ENCODE measurements around the gene SUPT3H. TPM values are rescaled to one million over a fixed set of nuclear protein-coding genes. Genes with fewer than 3 reads are reported as not detected.

The SUPT3H gene
- total and polyA plus RNA-seq, 4 donors = 0.85 to 4.8 (median 2.4) TPM

GRCh38 chr6:45078432-45078831 is 299.3 kb downstream of the SUPT3H start:
- no peak for DNase-seq (ENCODE audit: low spot score)
- WGBS = 96% methylated on average over 3 of the region's 3 CpGs
- Histone ChIP-seq H3K27me3 (ENCODE audit: control insufficient read depth in 4 of 4, insufficient read depth in 4 of 4, low read length in 3 of 4) (no peaks in the 10 kb centered on the region), H3K4me1 (ENCODE audit: control insufficient read depth in 4 of 4, insufficient read depth in 4 of 4, low read length in 3 of 4) (no peaks in the 10 kb centered on the region), H3K9ac (ENCODE audit: low read depth in 1 of 2, low read length in 2 of 2) (no peak overlapping the region), H3K36me3 (ENCODE audit: control insufficient read depth in 4 of 4, insufficient read depth in 3 of 4, low read depth in 1 of 4, low read length in 3 of 4) (no peaks in the 10 kb centered on the region), H3K27ac (ENCODE audit: low read depth in 1 of 2, low read length in 2 of 2) (no peak overlapping the region), H3K4me3 (ENCODE audit: low read depth in 1 of 3, low read length in 3 of 3) (no peak overlapping the region), H3K9me3 (ENCODE audit: control insufficient read depth in 4 of 4, low read length in 3 of 4) (peaks cover 0 to 4% (median under 1%) of the 10 kb centered on the region in 4 donors)
- TF ChIP-seq NR2F2 (IDR thresholded peaks at IDR 0.05) (no peak), RXRA (IDR thresholded peaks at IDR 0.05) (no peak)

GRCh38 chr6:45076217-45076930 is 301.4 kb downstream of the SUPT3H start:
- no peak overlapping the region for H3K27ac ChIP-seq (ENCODE audit: low read depth in 1 of 2, low read length in 2 of 2)
- H3K9ac ChIP-seq (ENCODE audit: low read depth in 1 of 2, low read length in 2 of 2) = no peak overlapping the region
- no peaks in the 10 kb centered on the region for H3K27me3 ChIP-seq (ENCODE audit: control insufficient read depth in 4 of 4, insufficient read depth in 4 of 4, low read length in 3 of 4)
- no peak overlapping the region for H3K4me3 ChIP-seq (ENCODE audit: low read depth in 1 of 3, low read length in 3 of 3)
- peaks cover 0 to 4% (median under 1%) of the 10 kb centered on the region in 4 donors for H3K9me3 ChIP-seq (ENCODE audit: control insufficient read depth in 4 of 4, low read length in 3 of 4)
- no peaks in the 10 kb centered on the region for H3K4me1 ChIP-seq (ENCODE audit: control insufficient read depth in 4 of 4, insufficient read depth in 4 of 4, low read length in 3 of 4)
- no peaks in the 10 kb centered on the region for H3K36me3 ChIP-seq (ENCODE audit: control insufficient read depth in 4 of 4, insufficient read depth in 3 of 4, low read depth in 1 of 4, low read length in 3 of 4)
- no peak for DNase-seq (ENCODE audit: low spot score)
- WGBS = 97% methylated on average over 2 of the region's 2 CpGs
- TF ChIP-seq FOXA1 (IDR thresholded peaks at IDR 0.05) (no peak), NR2F2 (IDR thresholded peaks at IDR 0.05) (no peak), ZBTB33 (IDR thresholded peaks at IDR 0.05) (no peak), REST (IDR thresholded peaks at IDR 0.05) (no peak), JUND (IDR thresholded peaks at IDR 0.05) (no peak), ATF3 (IDR thresholded peaks at IDR 0.05) (no peak), YY1 (IDR thresholded peaks at IDR 0.05) (no peak)

- H3K9ac ChIP-seq (ENCODE audit: low read depth in 1 of 2, low read length in 2 of 2) = no peak overlapping the region
- WGBS = 88% methylated on average over 2 of the region's 2 CpGs
- no peak overlapping the region for H3K27ac ChIP-seq (ENCODE audit: low read depth in 1 of 2, low read length in 2 of 2)
- TF ChIP-seq SP1 (IDR thresholded peaks at IDR 0.05) = no peak
- TF ChIP-seq JUND (IDR thresholded peaks at IDR 0.05) = no peak
- no peak for TF ChIP-seq HNF4A (conservative IDR thresholded peaks at IDR 0.05)
- TF ChIP-seq NR2F2 (IDR thresholded peaks at IDR 0.05) = no peak
- TF ChIP-seq GABPA (IDR thresholded peaks at IDR 0.05 in 1 of 2, conservative IDR thresholded peaks at IDR 0.05 in 1 of 2) = no peak
- TF ChIP-seq ZBTB33 (IDR thresholded peaks at IDR 0.05) = no peak
- no peak for TF ChIP-seq CTCF (IDR thresholded peaks at IDR 0.05; ENCODE audit: low read depth, low read length, missing input control)
- TF ChIP-seq FOXA1 (IDR thresholded peaks at IDR 0.05) = no peak
- TF ChIP-seq YY1 (IDR thresholded peaks at IDR 0.05) = no peak
- TF ChIP-seq RXRA (IDR thresholded peaks at IDR 0.05) = no peak
- no peak for TF ChIP-seq HNF4G (IDR thresholded peaks at IDR 0.05)
Observed at GRCh38 chr6:45075246-45075645, 302.5 kb downstream of the SUPT3H start.

More at GRCh38 chr6:45075246-45075645, 302.5 kb downstream of the SUPT3H start:
- no peaks in the 10 kb centered on the region for H3K27me3 ChIP-seq (ENCODE audit: control insufficient read depth in 4 of 4, insufficient read depth in 4 of 4, low read length in 3 of 4)
- DNase-seq (ENCODE audit: low spot score) = no peak
- H3K36me3 ChIP-seq (ENCODE audit: control insufficient read depth in 4 of 4, insufficient read depth in 3 of 4, low read depth in 1 of 4, low read length in 3 of 4) = no peaks in the 10 kb centered on the region
- H3K4me3 ChIP-seq (ENCODE audit: low read depth in 1 of 3, low read length in 3 of 3) = no peak overlapping the region
- H3K4me1 ChIP-seq (ENCODE audit: control insufficient read depth in 4 of 4, insufficient read depth in 4 of 4, low read length in 3 of 4) = no peaks in the 10 kb centered on the region
- H3K9me3 ChIP-seq (ENCODE audit: control insufficient read depth in 4 of 4, low read length in 3 of 4) = peaks cover 0 to 4% (median under 1%) of the 10 kb centered on the region in 4 donors
